Muscle of back (tissue), 11 donors: ENCODE results near the gene EIF1. TPM values are rescaled to one million over a fixed set of nuclear protein-coding genes. Genes with fewer than 3 reads are reported as not detected.
"Not testable (repeated sequence)": the region's sequence is repeated elsewhere in the genome, so short reads cannot be mapped to it uniquely, and the experiment has no call there.

Experiments used
- DNase-seq, 3 donors: peaks; one replicate each; pipeline versions ENCODE4 v3.0.0 to v3.0.0-alpha.2; 2013
- polyA plus RNA-seq, 10 donors: library from polyadenylated mRNA; unstranded; fragments of 120-200 nt; gene quantifications; one replicate each; pipeline ENCODE4 v1.2.1, GENCODE V29; 2013; ENCODE audit not compliant: insufficient read length in 10 of 10

Gene EIF1
- polyA plus RNA-seq, 10 donors, result 761 to 893 (median 828) TPM

GRCh38 chr17:41695954-41696757 is 7.5 kb downstream of the EIF1 start:
- peak; percentile 76 to 82 (median 81) for DNase-seq

- DNase-seq, result peak; percentile 64 to 86 (median 80)
Measured at GRCh38 chr17:41697122-41697962, 8.7 kb downstream of the EIF1 start.

- DNase-seq, result not testable (repeated sequence)
Measured at GRCh38 chr17:41700843-41701242, 12.2 kb downstream of the EIF1 start.

GRCh38 chr17:41702712-41703111 is 14.0 kb downstream of the EIF1 start:
- DNase-seq, result no peak

GRCh38 chr17:41705271-41705991 is 16.7 kb downstream of the EIF1 start:
- DNase-seq, result peak in 1 of 3 donors; percentile 19

GRCh38 chr17:41707803-41708669 is 19.4 kb downstream of the EIF1 start:
- DNase-seq, result no peak

GRCh38 chr17:41710472-41711090 is 21.9 kb downstream of the EIF1 start:
- no peak for DNase-seq

- DNase-seq, result no peak
Measured at GRCh38 chr17:41711669-41712400, 23.1 kb downstream of the EIF1 start, which contains the start of gene GAST. Gene GAST, plus strand, starts transcription at chr17:41712331. Its CDS starts 3,106 bp downstream, at chr17:41715437.

- DNase-seq, result no peak
Measured at GRCh38 chr17:41717408-41718286, 29.0 kb downstream of the EIF1 start.

- no peak for DNase-seq
Measured at GRCh38 chr17:41718287-41718645, 29.6 kb downstream of the EIF1 start.

- DNase-seq, result no peak
Measured at GRCh38 chr17:41722231-41722630, 33.5 kb downstream of the EIF1 start.

- no peak for DNase-seq
Measured at GRCh38 chr17:41723801-41724475, 35.3 kb downstream of the EIF1 start.

GRCh38 chr17:41724476-41725050 is 35.9 kb downstream of the EIF1 start:
- DNase-seq, result no peak

- DNase-seq, result no peak
Measured at GRCh38 chr17:41725134-41725533, 36.4 kb downstream of the EIF1 start.

- no peak for DNase-seq
Measured at GRCh38 chr17:41728056-41728455, 39.4 kb downstream of the EIF1 start.

- no peak for DNase-seq
Measured at GRCh38 chr17:41730479-41730878, 41.8 kb downstream of the EIF1 start.

GRCh38 chr17:41731836-41732235 is 43.2 kb downstream of the EIF1 start:
- DNase-seq, result no peak
